ENCODE data around the gene PKHD1.

GRCh38 chr6:51866867-51867266, 220.5 kb downstream of the PKHD1 start:
- TF ChIP-seq, protein P1, sequence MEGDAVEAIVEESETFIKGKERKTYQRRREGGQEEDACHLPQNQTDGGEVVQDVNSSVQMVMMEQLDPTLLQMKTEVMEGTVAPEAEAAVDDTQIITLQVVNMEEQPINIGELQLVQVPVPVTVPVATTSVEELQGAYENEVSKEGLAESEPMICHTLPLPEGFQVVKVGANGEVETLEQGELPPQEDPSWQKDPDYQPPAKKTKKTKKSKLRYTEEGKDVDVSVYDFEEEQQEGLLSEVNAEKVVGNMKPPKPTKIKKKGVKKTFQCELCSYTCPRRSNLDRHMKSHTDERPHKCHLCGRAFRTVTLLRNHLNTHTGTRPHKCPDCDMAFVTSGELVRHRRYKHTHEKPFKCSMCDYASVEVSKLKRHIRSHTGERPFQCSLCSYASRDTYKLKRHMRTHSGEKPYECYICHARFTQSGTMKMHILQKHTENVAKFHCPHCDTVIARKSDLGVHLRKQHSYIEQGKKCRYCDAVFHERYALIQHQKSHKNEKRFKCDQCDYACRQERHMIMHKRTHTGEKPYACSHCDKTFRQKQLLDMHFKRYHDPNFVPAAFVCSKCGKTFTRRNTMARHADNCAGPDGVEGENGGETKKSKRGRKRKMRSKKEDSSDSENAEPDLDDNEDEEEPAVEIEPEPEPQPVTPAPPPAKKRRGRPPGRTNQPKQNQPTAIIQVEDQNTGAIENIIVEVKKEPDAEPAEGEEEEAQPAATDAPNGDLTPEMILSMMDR (IDR thresholded peaks at IDR 0.05), result no peak
- no peak for TF ChIP-seq POLR2A (IDR thresholded peaks at IDR 0.05)

All from uterus (tissue), 2 donors.